SU-DHL-6 (cell line): ENCODE results near the gene ZNF518A.
A peak's percentile ranks its signal among the peaks of the same experiment; 100 is the strongest.

Experiments used
- H2AFZ ChIP-seq: fragments of 200-600 bp; sonication (generic); 2 replicates; pipeline ENCODE4 v1.6.1; 2014; ENCODE audit warnings: low read depth, mild to moderate bottlenecking, moderate library complexity, mixed read lengths, antibody characterized with exemption, low read length; ENCODE audit not compliant: severe bottlenecking
- H3F3A ChIP-seq: fragments of 200-600 bp; shearing (Covaris generic); 2 replicates; pipeline ENCODE4 v1.6.0; 2016; ENCODE audit warnings: antibody characterized with exemption, mild to moderate bottlenecking; ENCODE audit not compliant: insufficient read depth
- H3K27ac ChIP-seq: fragments of 200-600 bp; sonication (generic); 2 replicates; pipeline ENCODE4 v1.5.1; 2016; ENCODE audit warnings: low read depth, mild to moderate bottlenecking, low read length, moderate library complexity, mixed read lengths
- H3K27me3 ChIP-seq: fragments of 200-600 bp; sonication (generic), shearing (Covaris generic); 2 replicates; pipeline ENCODE4 v1.6.0; 2014; ENCODE audit warnings: mild to moderate bottlenecking, low read length
- H3K36me3 ChIP-seq: fragments of 200-600 bp; sonication (generic); 2 replicates; pipeline ENCODE4 v1.6.1; 2014; ENCODE audit warnings: mild to moderate bottlenecking, low read length, mixed read lengths
- H3K4me2 ChIP-seq: fragments of 300-600, 200-600 bp; shearing (Covaris generic), sonication (generic); 2 replicates; pipeline ENCODE4 v1.6.0; 2014; ENCODE audit warnings: low read length, low read depth, mild to moderate bottlenecking; ENCODE audit not compliant: poor library complexity, severe bottlenecking
- H3K4me3 ChIP-seq: fragments of 200-600 bp; sonication (generic); 2 replicates; pipeline ENCODE4 v1.5.1; 2014; ENCODE audit warnings: antibody characterized with exemption, low read length, mild to moderate bottlenecking, mixed read lengths; ENCODE audit not compliant: insufficient read depth, poor library complexity, severe bottlenecking
- H3K79me2 ChIP-seq: fragments of 200-600 bp; sonication (generic); 2 replicates; pipeline ENCODE4 v1.6.1; 2014; ENCODE audit warnings: mild to moderate bottlenecking, low read length, moderate library complexity; ENCODE audit not compliant: insufficient read depth
- H3K9ac ChIP-seq: fragments of 200-600 bp; sonication (generic); 2 replicates; pipeline ENCODE4 v1.7.0; 2014; ENCODE audit warnings: mild to moderate bottlenecking, low read length
- H3K9me2 ChIP-seq: fragments of 200-600 bp; sonication (generic); replicated peaks from 2 replicates; pipeline ENCODE4 v1.6.1; 2014; ENCODE audit warnings: low read length; ENCODE audit not compliant: insufficient read depth
- H3K9me3 ChIP-seq: fragments of 200-600 bp; sonication (generic); 2 replicates; pipeline ENCODE4 v1.6.1; 2014; ENCODE audit warnings: low read length, mixed read lengths; ENCODE audit not compliant: insufficient read depth
- H4K20me1 ChIP-seq: fragments of 200-600 bp; sonication (generic); 2 replicates; pipeline ENCODE4 v1.6.1; 2014; ENCODE audit warnings: low read depth, mild to moderate bottlenecking, antibody characterized with exemption, low read length, moderate library complexity, mixed read lengths
- EZH2phosphoT487 ChIP-seq: fragments of 200-600 bp; sonication (generic), shearing (Covaris generic); conservative IDR thresholded peaks from 2 replicates; pipeline ENCODE4 v1.6.1; 2018; ENCODE audit warnings: mild to moderate bottlenecking, antibody characterized with exemption, low read length, moderate library complexity, mixed read lengths
- TF ChIP-seq, protein P1 (sequence below): fragments of 200-600 bp; sonication (generic); IDR thresholded peaks from one replicate; pipeline ENCODE4 v1.5.1; 2017; ENCODE audit warnings: antibody characterized with exemption, mild to moderate bottlenecking, low read length, moderate library complexity; ENCODE audit not compliant: insufficient read depth, poor library complexity, severe bottlenecking

ZNF518A gene, protein sequence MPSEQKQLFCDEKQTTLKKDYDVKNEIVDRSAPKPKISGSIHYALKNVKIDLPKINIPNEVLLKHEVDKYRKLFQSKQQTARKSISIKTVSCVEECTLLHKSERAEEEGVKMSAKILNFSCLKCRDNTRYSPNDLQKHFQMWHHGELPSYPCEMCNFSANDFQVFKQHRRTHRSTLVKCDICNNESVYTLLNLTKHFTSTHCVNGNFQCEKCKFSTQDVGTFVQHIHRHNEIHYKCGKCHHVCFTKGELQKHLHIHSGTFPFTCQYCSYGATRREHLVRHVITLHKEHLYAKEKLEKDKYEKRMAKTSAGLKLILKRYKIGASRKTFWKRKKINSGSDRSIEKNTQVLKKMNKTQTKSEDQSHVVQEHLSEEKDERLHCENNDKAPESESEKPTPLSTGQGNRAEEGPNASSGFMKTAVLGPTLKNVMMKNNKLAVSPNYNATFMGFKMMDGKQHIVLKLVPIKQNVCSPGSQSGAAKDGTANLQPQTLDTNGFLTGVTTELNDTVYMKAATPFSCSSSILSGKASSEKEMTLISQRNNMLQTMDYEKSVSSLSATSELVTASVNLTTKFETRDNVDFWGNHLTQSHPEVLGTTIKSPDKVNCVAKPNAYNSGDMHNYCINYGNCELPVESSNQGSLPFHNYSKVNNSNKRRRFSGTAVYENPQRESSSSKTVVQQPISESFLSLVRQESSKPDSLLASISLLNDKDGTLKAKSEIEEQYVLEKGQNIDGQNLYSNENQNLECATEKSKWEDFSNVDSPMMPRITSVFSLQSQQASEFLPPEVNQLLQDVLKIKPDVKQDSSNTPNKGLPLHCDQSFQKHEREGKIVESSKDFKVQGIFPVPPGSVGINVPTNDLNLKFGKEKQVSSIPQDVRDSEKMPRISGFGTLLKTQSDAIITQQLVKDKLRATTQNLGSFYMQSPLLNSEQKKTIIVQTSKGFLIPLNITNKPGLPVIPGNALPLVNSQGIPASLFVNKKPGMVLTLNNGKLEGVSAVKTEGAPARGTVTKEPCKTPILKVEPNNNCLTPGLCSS (N-terminal part only)

DNA sequence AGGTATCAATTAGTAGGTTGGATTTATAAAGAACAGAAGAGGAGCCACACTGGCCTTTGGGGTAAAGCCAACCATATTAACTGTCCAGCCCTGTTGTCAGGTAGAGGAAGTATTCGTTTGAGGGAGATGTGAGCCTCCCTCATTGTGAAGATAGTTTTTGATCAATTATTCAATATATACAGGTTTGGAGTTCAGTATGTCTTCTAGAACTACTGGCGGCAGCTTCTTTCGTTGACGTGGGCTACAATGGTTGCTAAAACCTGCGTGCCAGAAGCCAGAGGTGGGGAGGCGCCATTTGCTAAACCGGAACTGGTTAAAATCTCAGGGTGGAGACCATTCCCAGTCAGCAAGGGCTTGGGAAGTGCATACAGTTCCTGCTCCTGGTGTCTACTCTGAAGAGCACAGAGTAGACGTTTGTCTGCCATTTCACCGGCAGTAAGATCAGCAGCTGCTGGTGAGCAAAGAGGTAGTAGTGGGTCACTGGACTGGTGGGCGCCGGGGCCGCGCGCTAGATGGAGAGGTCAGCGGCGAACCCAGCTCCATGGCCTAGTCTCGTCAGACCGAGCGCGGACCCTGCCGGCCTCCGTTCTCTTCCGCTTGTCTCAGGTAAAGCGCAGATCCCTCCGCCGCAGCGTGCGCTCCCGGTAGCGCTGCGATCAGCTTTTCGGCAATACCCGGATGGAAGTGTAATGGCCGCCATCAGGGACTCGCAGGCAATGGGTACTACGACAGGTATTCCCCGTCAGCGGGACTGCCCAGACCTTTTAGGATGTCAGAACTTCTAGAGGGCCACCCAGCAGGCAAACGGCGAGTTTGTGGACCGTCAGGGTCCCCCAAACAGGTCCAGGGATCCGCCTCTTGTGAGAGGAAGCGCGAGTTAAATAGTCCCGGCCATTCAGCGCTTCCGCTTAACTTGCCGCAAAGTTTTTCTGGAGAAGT lies at the start of gene ZNF518A:
Gene ZNF518A, plus strand, starts transcription at position 911 of the 939 bp plus-strand sequence. CDS start 26,026 bp downstream, outside the sequence.
- H3K9me3 ChIP-seq = no peaks in the 10 kb centered on the region
- H4K20me1 ChIP-seq = no peaks in the 10 kb centered on the region
- H3K27me3 ChIP-seq = no peaks in the 10 kb centered on the region
- H3F3A ChIP-seq = no peaks in the 10 kb centered on the region
- H3K36me3 ChIP-seq = no peaks in the 10 kb centered on the region
- peak within 1 kb of the TSS; percentile 47 for H3K4me2 ChIP-seq
- H3K9ac ChIP-seq = peak within 1 kb of the TSS; percentile 59
- no peak for TF ChIP-seq EZH2phosphoT487
- TF ChIP-seq, protein P1, sequence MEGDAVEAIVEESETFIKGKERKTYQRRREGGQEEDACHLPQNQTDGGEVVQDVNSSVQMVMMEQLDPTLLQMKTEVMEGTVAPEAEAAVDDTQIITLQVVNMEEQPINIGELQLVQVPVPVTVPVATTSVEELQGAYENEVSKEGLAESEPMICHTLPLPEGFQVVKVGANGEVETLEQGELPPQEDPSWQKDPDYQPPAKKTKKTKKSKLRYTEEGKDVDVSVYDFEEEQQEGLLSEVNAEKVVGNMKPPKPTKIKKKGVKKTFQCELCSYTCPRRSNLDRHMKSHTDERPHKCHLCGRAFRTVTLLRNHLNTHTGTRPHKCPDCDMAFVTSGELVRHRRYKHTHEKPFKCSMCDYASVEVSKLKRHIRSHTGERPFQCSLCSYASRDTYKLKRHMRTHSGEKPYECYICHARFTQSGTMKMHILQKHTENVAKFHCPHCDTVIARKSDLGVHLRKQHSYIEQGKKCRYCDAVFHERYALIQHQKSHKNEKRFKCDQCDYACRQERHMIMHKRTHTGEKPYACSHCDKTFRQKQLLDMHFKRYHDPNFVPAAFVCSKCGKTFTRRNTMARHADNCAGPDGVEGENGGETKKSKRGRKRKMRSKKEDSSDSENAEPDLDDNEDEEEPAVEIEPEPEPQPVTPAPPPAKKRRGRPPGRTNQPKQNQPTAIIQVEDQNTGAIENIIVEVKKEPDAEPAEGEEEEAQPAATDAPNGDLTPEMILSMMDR = no peak
- H3K79me2 ChIP-seq = no peaks in the 10 kb centered on the region
- H3K4me3 ChIP-seq = peak within 1 kb of the TSS; percentile 51
- H3K27ac ChIP-seq = peak within 1 kb of the TSS; percentile 82
- no peaks in the 10 kb centered on the region for H3K9me2 ChIP-seq
- peak within 1 kb of the TSS; percentile 83 for H2AFZ ChIP-seq

DNA sequence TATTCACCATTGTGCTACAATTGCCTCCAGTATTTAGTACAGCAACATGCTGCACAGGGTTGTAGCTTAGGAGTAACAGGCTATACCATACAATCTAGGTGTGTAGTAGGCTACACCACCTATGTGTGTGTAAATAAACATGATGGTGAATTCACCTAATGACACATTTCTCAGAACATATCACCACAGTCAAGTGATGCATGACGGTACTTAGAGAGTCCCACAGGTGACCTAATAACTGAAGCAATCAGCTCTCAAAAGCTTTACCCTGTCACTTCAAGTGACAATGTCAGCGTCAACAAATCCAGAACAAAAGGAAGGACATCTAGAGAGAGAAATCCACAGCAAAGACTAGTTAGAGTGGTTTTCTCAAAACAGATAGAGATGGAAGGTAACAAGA lies 47.9 kb upstream of the ZNF518A start:
- Histone ChIP-seq H2AFZ (no peak overlapping the region), H3K79me2 (no peaks in the 10 kb centered on the region), H3K4me2 (no peak overlapping the region), H3K36me3 (no peaks in the 10 kb centered on the region), H3K27ac (no peak overlapping the region), H3K9me2 (no peaks in the 10 kb centered on the region), H3K9me3 (no peaks in the 10 kb centered on the region), H4K20me1 (no peaks in the 10 kb centered on the region), H3K27me3 (no peaks in the 10 kb centered on the region), H3K4me3 (no peak overlapping the region), H3F3A (no peaks in the 10 kb centered on the region), H3K9ac (no peak overlapping the region)
- TF ChIP-seq, protein P1 = no peak
- TF ChIP-seq EZH2phosphoT487 = no peak

DNA sequence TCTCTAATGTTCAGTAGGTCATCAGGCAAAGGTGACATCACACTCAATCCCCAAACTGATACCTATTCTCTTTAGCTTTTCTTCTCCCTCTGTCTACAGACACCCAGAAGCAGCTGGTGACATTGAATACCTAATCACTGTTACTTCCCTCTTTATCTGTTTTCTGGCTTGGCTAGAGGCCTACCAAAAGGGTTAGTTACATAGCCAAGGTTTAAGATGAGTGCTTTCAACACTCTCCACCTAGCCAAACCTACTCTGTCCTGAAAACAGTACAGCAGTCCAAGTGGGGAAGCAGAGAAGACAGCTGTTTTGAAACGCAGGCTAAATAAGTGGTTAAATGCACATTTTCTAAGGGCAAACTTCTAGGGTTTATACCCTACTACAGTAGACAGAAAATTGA lies 47.3 kb upstream of the ZNF518A start:
- H3K27ac ChIP-seq = no peak overlapping the region
- H3F3A ChIP-seq = no peaks in the 10 kb centered on the region
- no peaks in the 10 kb centered on the region for H3K79me2 ChIP-seq
- H3K36me3 ChIP-seq = no peaks in the 10 kb centered on the region
- no peak overlapping the region for H3K4me3 ChIP-seq
- H3K27me3 ChIP-seq = no peaks in the 10 kb centered on the region
- H2AFZ ChIP-seq = no peak overlapping the region
- H3K4me2 ChIP-seq = no peak overlapping the region
- H4K20me1 ChIP-seq = no peaks in the 10 kb centered on the region
- no peak for TF ChIP-seq EZH2phosphoT487
- TF ChIP-seq, protein P1 = no peak
- no peaks in the 10 kb centered on the region for H3K9me2 ChIP-seq
- H3K9me3 ChIP-seq = no peaks in the 10 kb centered on the region
- H3K9ac ChIP-seq = no peak overlapping the region
